Keratinocyte (primary cell): ENCODE results near the gene UBAC2. TPM values are rescaled to one million over a fixed set of nuclear protein-coding genes. Genes with fewer than 3 reads are reported as not detected.

Experiments
- DNase-seq: peaks from one replicate; pipeline ENCODE4 v3.0.0-alpha.2; 2011; ENCODE audit warnings: low read depth, missing footprints, low spot score
- FAIRE-seq: peaks from 2 replicates; lab custom pipeline; 2011; peaks lifted over from hg19 to GRCh38; lab: Jason Lieb, UNC
- H2AFZ ChIP-seq: 2 replicates; pipeline ENCODE4 v1.6.0; 2012; ENCODE audit warnings: low read length, control low read depth, inconsistent platforms; ENCODE audit not compliant: control insufficient read depth
- H3K27ac ChIP-seq: 2 replicates; pipeline ENCODE4 v1.5.1; 2011; ENCODE audit warnings: low read length; ENCODE audit not compliant: control insufficient read depth, insufficient read depth
- H3K27me3 ChIP-seq: 3 replicates; pipeline ENCODE4 v1.6.0; 2011; ENCODE audit warnings: low read length; ENCODE audit not compliant: control insufficient read depth, insufficient read depth; ENCODE audit errors: extremely low read depth
- H3K36me3 ChIP-seq, 2 experiments: 2 replicates in 1 of 2; 3 replicates in 1 of 2; pipeline ENCODE4 v1.5.1; 2011; ENCODE audit warnings: low read length in 2 of 2, mild to moderate bottlenecking in 1 of 2; ENCODE audit not compliant: control insufficient read depth in 2 of 2, insufficient read depth in 2 of 2; ENCODE audit errors: extremely low read depth in 1 of 2
- H3K4me1 ChIP-seq: 3 replicates; pipeline ENCODE4 v1.5.1; 2011; ENCODE audit warnings: low read length; ENCODE audit not compliant: control insufficient read depth, insufficient read depth; ENCODE audit errors: extremely low read depth
- H3K4me2 ChIP-seq: 3 replicates; pipeline ENCODE4 v1.6.0; 2011; ENCODE audit warnings: low read depth, low read length; ENCODE audit not compliant: control insufficient read depth, insufficient read depth; ENCODE audit errors: extremely low read depth
- H3K4me3 ChIP-seq, 3 experiments: fragments of 200-600 bp in 1 of 3; sonication (generic) in 1 of 3; 2 replicates in 2 of 3; 3 replicates in 1 of 3; pipeline ENCODE4 v1.5.1; 2011 to 2016; ENCODE audit warnings: low read length in 3 of 3, mild to moderate bottlenecking in 3 of 3, control low read depth in 2 of 3, inconsistent platforms in 1 of 3, low read depth in 1 of 3, mixed read lengths in 1 of 3, mixed run types in 1 of 3, moderate library complexity in 1 of 3; ENCODE audit not compliant: control insufficient read depth in 2 of 3, insufficient read depth in 2 of 3; ENCODE audit errors: extremely low read depth in 1 of 3
- H3K79me2 ChIP-seq: 2 replicates; pipeline ENCODE4 v1.6.0; 2012; ENCODE audit warnings: low read length; ENCODE audit not compliant: control insufficient read depth, insufficient read depth
- H3K9ac ChIP-seq: 3 replicates; pipeline ENCODE4 v1.6.0; 2011; ENCODE audit warnings: low read length; ENCODE audit not compliant: control insufficient read depth, insufficient read depth; ENCODE audit errors: extremely low read depth
- H3K9me1 ChIP-seq: 3 replicates; pipeline ENCODE4 v1.6.0; 2011; ENCODE audit warnings: low read length; ENCODE audit not compliant: control insufficient read depth, insufficient read depth; ENCODE audit errors: extremely low read depth
- H3K9me3 ChIP-seq: 2 replicates; pipeline ENCODE4 v1.5.1; 2012; ENCODE audit warnings: low read depth, low read length; ENCODE audit not compliant: control insufficient read depth
- H4K20me1 ChIP-seq: 3 replicates; pipeline ENCODE4 v1.6.0; 2011; ENCODE audit warnings: low read length; ENCODE audit not compliant: control insufficient read depth, insufficient read depth; ENCODE audit errors: extremely low read depth
- CTCF ChIP-seq, 3 experiments: IDR thresholded peaks in 1 of 3; conservative IDR thresholded peaks in 1 of 3; optimal IDR thresholded peaks in 1 of 3; 2 replicates in 2 of 3; 3 replicates in 1 of 3; pipeline versions ENCODE3 to v1.5.1; 2011; ENCODE audit warnings: low read length in 3 of 3, mild to moderate bottlenecking in 3 of 3, moderate library complexity in 2 of 3, control low read depth in 1 of 3, inconsistent platforms in 1 of 3; ENCODE audit not compliant: insufficient read depth in 2 of 3; ENCODE audit errors: extremely low read depth in 1 of 3
- EZH2 ChIP-seq: IDR thresholded peaks from one replicate; pipeline ENCODE4 v1.6.1; 2012; ENCODE audit warnings: inconsistent platforms, mild to moderate bottlenecking, low read length, moderate library complexity
- dilution Hi-C: fragments of 300-500 bp; cut with MboI; formaldehyde crosslinking; loops from one replicate; pipeline ENCODE4 v1.7.0; 2020; ENCODE audit warnings: low sequenced_read_pairs; ENCODE audit not compliant: extremely low pct_ligation_motif_present
- polyA plus RNA-seq, 5 experiments: library from polyadenylated mRNA; depleted of rRNA in 3 of 5; stranded (reverse) in 3 of 5; stranded (forward) in 1 of 5; unstranded in 1 of 5; fragments of >200 nt; gene quantifications; 1 replicate in 1 of 5; 2 replicates in 3 of 5; 3 replicates in 1 of 5; pipeline versions ENCODE4 v1.2.1 to v1.2.3, GENCODE V29; 2011 to 2012; ENCODE audit warnings: missing spikeins in 2 of 5, low read depth in 1 of 5, low replicate concordance in 1 of 5

The UBAC2 gene
- polyA plus RNA-seq, 1 donor (not counting 4 experiments of a cell fraction or from before 2014, with no cell fraction given) = 104 TPM

GRCh38 chr13:99298056-99298455 is 97.4 kb downstream of the UBAC2 start:
- H3K4me3 ChIP-seq = no peak overlapping the region
- no peak overlapping the region for H2AFZ ChIP-seq
- peaks cover 0 to 2% of the 10 kb centered on the region in 2 experiments for H3K36me3 ChIP-seq
- dilution Hi-C loops = no loop called here
- no peaks in the 10 kb centered on the region for H4K20me1 ChIP-seq
- H3K27me3 ChIP-seq = no peaks in the 10 kb centered on the region
- no peak overlapping the region for H3K4me2 ChIP-seq
- H3K27ac ChIP-seq = no peak overlapping the region
- H3K9me1 ChIP-seq = no peaks in the 10 kb centered on the region
- H3K9ac ChIP-seq = no peak overlapping the region
- DNase-seq = no peak
- H3K4me1 ChIP-seq = peaks cover 5% of the 10 kb centered on the region
- FAIRE-seq = no peak
- H3K79me2 ChIP-seq = no peaks in the 10 kb centered on the region
- TF ChIP-seq CTCF (optimal IDR thresholded peaks at IDR 0.05 in 1 of 3, IDR thresholded peaks at IDR 0.05 in 1 of 3, conservative IDR thresholded peaks at IDR 0.05 in 1 of 3; ENCODE audit: extremely low read depth in 1 of 3, insufficient read depth in 2 of 3, low read length in 3 of 3) = no peak
- TF ChIP-seq EZH2 = no peak
- H3K9me3 ChIP-seq = no peaks in the 10 kb centered on the region

- H3K4me1 ChIP-seq = peaks cover 5% of the 10 kb centered on the region
- H3K4me2 ChIP-seq = no peak overlapping the region
- no peaks in the 10 kb centered on the region for H3K27me3 ChIP-seq
- H3K27ac ChIP-seq = no peak overlapping the region
- no peak for FAIRE-seq
- H4K20me1 ChIP-seq = no peaks in the 10 kb centered on the region
- no peak for TF ChIP-seq EZH2
- TF ChIP-seq CTCF (optimal IDR thresholded peaks at IDR 0.05 in 1 of 3, IDR thresholded peaks at IDR 0.05 in 1 of 3, conservative IDR thresholded peaks at IDR 0.05 in 1 of 3; ENCODE audit: extremely low read depth in 1 of 3, insufficient read depth in 2 of 3, low read length in 3 of 3) = no peak
- H3K79me2 ChIP-seq = no peaks in the 10 kb centered on the region
- dilution Hi-C loops = no loop called here
- peaks cover 0 to 2% of the 10 kb centered on the region in 2 experiments for H3K36me3 ChIP-seq
- H2AFZ ChIP-seq = no peak overlapping the region
- no peak overlapping the region for H3K9ac ChIP-seq
- no peaks in the 10 kb centered on the region for H3K9me1 ChIP-seq
- H3K4me3 ChIP-seq = no peak overlapping the region
- no peaks in the 10 kb centered on the region for H3K9me3 ChIP-seq
- no peak for DNase-seq
These were observed 98.7 kb downstream of the UBAC2 start for GRCh38 chr13:99299256-99299919.
